ENCODE results near the gene DFFB. TPM values are rescaled to one million over a fixed set of nuclear protein-coding genes. Genes with fewer than 3 reads are reported as not detected.

The DFFB gene
- total and polyA plus RNA-seq, 7 donors, result 1.1 to 2.4 (median 1.9) TPM

DNA sequence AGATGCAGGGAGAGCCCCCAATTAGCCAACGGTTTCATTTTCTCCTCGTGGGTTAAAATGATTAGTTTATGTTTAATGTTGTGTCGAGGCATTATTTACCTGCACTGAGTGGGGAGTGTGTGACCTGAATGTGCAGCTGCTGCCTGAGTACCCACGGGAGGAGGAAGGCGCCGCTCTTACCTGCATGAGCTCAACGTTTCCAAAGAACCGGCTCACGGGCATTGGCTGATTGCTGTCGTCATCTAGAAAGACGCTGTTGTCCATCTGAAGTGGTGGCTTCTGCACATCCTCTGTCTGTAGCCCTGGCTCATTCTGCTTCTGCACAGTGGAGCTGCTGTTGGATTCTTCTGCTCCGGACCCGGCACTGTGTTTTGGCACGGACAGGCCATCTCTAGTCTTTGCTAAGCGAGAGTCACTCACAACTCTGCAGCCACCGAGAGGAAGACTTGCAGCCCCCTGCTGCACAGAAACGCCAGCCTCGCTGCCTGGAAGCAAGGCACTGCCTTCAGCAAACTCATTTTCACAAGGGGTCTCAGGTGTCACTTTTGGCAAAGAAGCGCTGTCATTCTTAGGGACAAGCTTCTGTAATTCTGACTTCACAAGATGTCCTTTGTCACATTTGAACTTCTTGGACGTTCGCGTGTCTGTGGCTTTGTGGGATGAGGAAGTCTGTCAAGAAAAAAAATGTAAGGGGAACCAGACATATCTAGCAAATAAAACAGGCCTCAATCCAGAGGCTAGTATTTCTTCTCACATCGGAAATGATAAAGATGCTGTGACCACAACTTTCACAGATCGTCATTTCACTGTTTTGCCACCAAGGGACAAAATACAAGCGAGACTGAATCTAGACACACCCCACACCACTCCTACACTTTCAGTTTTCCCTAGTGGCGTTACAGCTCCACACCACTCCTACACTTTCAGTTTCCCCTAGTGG is 33.4 kb downstream of the DFFB start:
- Histone ChIP-seq H3K9me3 (no peaks in the 10 kb centered on the region), H3K27me3 (ENCODE audit: insufficient read depth in 3 of 3, low read length in 2 of 3) (no peaks in the 10 kb centered on the region), H3K4me1 (peaks cover 9% of the 10 kb centered on the region), H3K27ac (no peak overlapping the region), H3K4me3 (no peak overlapping the region), H3K36me3 (ENCODE audit: insufficient read depth in 1 of 2, low read depth in 1 of 2) (peaks cover 8 to 58% of the 10 kb centered on the region in 2 donors)
- intact Hi-C loops (cut with DNase I), result loop anchor here in 1 of 2 donors (5.0 kb wide), 1 partner anchor 33 kb away; the partner anchor contains the start of genes CEP104 and DFFB
- no peak for ATAC-seq
- DNase-seq, result peak in 1 of 2 donors; percentile 35
- WGBS, 3 donors, result 84% methylated on average over 26 of the region's 26 CpGs
- TF ChIP-seq, protein P1, sequence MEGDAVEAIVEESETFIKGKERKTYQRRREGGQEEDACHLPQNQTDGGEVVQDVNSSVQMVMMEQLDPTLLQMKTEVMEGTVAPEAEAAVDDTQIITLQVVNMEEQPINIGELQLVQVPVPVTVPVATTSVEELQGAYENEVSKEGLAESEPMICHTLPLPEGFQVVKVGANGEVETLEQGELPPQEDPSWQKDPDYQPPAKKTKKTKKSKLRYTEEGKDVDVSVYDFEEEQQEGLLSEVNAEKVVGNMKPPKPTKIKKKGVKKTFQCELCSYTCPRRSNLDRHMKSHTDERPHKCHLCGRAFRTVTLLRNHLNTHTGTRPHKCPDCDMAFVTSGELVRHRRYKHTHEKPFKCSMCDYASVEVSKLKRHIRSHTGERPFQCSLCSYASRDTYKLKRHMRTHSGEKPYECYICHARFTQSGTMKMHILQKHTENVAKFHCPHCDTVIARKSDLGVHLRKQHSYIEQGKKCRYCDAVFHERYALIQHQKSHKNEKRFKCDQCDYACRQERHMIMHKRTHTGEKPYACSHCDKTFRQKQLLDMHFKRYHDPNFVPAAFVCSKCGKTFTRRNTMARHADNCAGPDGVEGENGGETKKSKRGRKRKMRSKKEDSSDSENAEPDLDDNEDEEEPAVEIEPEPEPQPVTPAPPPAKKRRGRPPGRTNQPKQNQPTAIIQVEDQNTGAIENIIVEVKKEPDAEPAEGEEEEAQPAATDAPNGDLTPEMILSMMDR (IDR thresholded peaks at IDR 0.05), result no peak

- 89 to 92% (median 90%) methylated on average over 17 of the region's 17 CpGs for WGBS, 3 donors
- Histone ChIP-seq H3K9me3 (no peaks in the 10 kb centered on the region), H3K4me1 (peaks cover 9% of the 10 kb centered on the region), H3K36me3 (ENCODE audit: insufficient read depth in 1 of 2, low read depth in 1 of 2) (peaks cover 8 to 51% of the 10 kb centered on the region in 2 donors), H3K27ac (no peak overlapping the region), H3K27me3 (ENCODE audit: insufficient read depth in 3 of 3, low read length in 2 of 3) (no peaks in the 10 kb centered on the region), H3K4me3 (no peak overlapping the region)
- TF ChIP-seq, protein P1 (IDR thresholded peaks at IDR 0.05), result no peak
- intact Hi-C loops (cut with DNase I), result loop anchor here in 1 of 2 donors (5.0 kb wide), 1 partner anchor 34 kb away; the partner anchor contains the start of genes CEP104 and DFFB
- ATAC-seq (no peak), DNase-seq (peak in 1 of 2 donors; percentile 39)
Observed at GRCh38 chr1:3891329-3891865, 34.1 kb downstream of the DFFB start.

DNA sequence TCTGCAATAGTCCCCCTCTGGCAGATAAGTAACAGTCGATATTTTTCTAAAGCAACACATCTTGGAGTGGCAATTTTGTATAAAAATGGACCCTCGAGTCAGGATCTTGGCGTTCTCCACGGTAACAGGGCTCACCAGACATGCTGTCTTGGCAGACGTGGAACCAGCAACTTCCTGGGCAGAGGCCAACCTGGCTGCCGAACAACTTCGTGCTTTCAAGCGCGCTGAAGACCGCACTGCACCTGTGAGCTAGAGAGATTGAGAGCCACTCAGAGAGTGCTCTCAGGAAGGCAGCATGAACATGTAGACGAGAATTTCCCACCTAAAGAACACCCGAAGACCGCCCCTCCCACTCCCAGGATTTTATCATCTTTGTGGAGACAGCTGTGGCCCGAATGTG is 35.5 kb downstream of the DFFB start:
- ATAC-seq, result peak; percentile 74 to 93 (median 92)

GRCh38 chr1:3893190-3893589 is 35.9 kb downstream of the DFFB start:
- intact Hi-C loops (cut with DNase I), result loop anchor here in 1 of 2 donors (5.0 kb wide), 1 partner anchor 36 kb away; the partner anchor contains the start of genes CEP104 and DFFB
- no peak overlapping the region for H3K4me3 ChIP-seq
- H3K27ac ChIP-seq, result peak overlapping the region; percentile 60
- no peak for ATAC-seq
- peaks cover 8 to 35% of the 10 kb centered on the region in 2 donors for H3K36me3 ChIP-seq (ENCODE audit: insufficient read depth in 1 of 2, low read depth in 1 of 2)
- DNase-seq, result no peak
- H3K9me3 ChIP-seq, result peaks cover 10% of the 10 kb centered on the region
- H3K4me1 ChIP-seq, result peaks cover 9% of the 10 kb centered on the region
- TF ChIP-seq, protein P1 (IDR thresholded peaks at IDR 0.05), result no peak
- H3K27me3 ChIP-seq (ENCODE audit: insufficient read depth in 3 of 3, low read length in 2 of 3), result no peaks in the 10 kb centered on the region
- 56 to 68% (median 58%) methylated on average over 5 of the region's 5 CpGs for WGBS, 3 donors

More for the DNA sequence above, 35.5 kb downstream of the DFFB start:
- intact Hi-C loops (cut with DNase I), result loop anchor here in 1 of 2 donors (5.0 kb wide), 1 partner anchor 35 kb away; the partner anchor contains the start of genes CEP104 and DFFB
- TF ChIP-seq, protein P1 (IDR thresholded peaks at IDR 0.05), result no peak
- Histone ChIP-seq H3K4me1 (peaks cover 9% of the 10 kb centered on the region), H3K27me3 (ENCODE audit: insufficient read depth in 3 of 3, low read length in 2 of 3) (no peaks in the 10 kb centered on the region), H3K9me3 (peaks cover 6% of the 10 kb centered on the region), H3K36me3 (ENCODE audit: insufficient read depth in 1 of 2, low read depth in 1 of 2) (peaks cover 8 to 39% of the 10 kb centered on the region in 2 donors), H3K4me3 (no peak overlapping the region), H3K27ac (peak overlapping the region; percentile 60)
- DNase-seq, result peak in 1 of 2 donors; percentile 82
- WGBS, 3 donors, result 30 to 37% (median 33%) methylated on average over 14 of the region's 14 CpGs

Measured in psoas muscle (tissue), 8 donors.